GM06990 (cell line): ENCODE data around the gene WEE1.

Source experiments
- DNase-seq: peaks from one replicate; pipeline ENCODE4 v3.0.0-alpha.2; 2011; ENCODE audit not compliant: insufficient read length; ENCODE audit errors: extremely low read depth
- H3K27me3 ChIP-seq: replicated peaks from 2 replicates; pipeline ENCODE4 v1.6.0; 2011; ENCODE audit warnings: low read length; ENCODE audit not compliant: control insufficient read depth, insufficient read depth
- H3K36me3 ChIP-seq: 2 replicates; pipeline ENCODE4 v1.5.1; 2011; ENCODE audit warnings: low read length; ENCODE audit not compliant: control insufficient read depth, insufficient read depth
- H3K4me3 ChIP-seq: replicated peaks from 2 replicates; pipeline ENCODE4 v1.5.1; 2011; ENCODE audit warnings: low read depth, mild to moderate bottlenecking, control low read depth, low read length
- CTCF ChIP-seq: IDR thresholded peaks from 2 replicates; pipeline ENCODE4 v1.5.1; 2011; ENCODE audit warnings: low read length, control low read depth, mild to moderate bottlenecking, inconsistent platforms; ENCODE audit not compliant: insufficient read depth, poor library complexity, severe bottlenecking

The WEE1 gene

GRCh38 chr11:9571763-9572115 is 1.7 kb upstream of the WEE1 start:
- H3K27me3 ChIP-seq = no peaks in the 10 kb centered on the region
- no peak overlapping the region for H3K4me3 ChIP-seq
- H3K36me3 ChIP-seq = no peaks in the 10 kb centered on the region
- no peak for TF ChIP-seq CTCF
- no peak for DNase-seq

- DNase-seq = no peak
- Histone ChIP-seq H3K36me3 (no peaks in the 10 kb centered on the region), H3K27me3 (no peaks in the 10 kb centered on the region), H3K4me3 (peak overlapping the region; percentile 87)
- TF ChIP-seq CTCF = no peak
These were observed 528 bp downstream of the WEE1 start for GRCh38 chr11:9573775-9574621.

GRCh38 chr11:9574622-9575259 is 1.3 kb downstream of the WEE1 start:
- no peak for TF ChIP-seq CTCF
- DNase-seq = peak; percentile 45
- Histone ChIP-seq H3K36me3 (no peaks in the 10 kb centered on the region), H3K27me3 (no peaks in the 10 kb centered on the region), H3K4me3 (peak overlapping the region; percentile 87)

GRCh38 chr11:9575260-9576240 is 2.1 kb downstream of the WEE1 start:
- peak overlapping the region; percentile 87 for H3K4me3 ChIP-seq
- H3K36me3 ChIP-seq = no peaks in the 10 kb centered on the region
- no peak for TF ChIP-seq CTCF
- H3K27me3 ChIP-seq = no peaks in the 10 kb centered on the region
- DNase-seq = no peak

GRCh38 chr11:9576701-9577381 is 3.4 kb downstream of the WEE1 start:
- no peak for TF ChIP-seq CTCF
- no peak for DNase-seq
- Histone ChIP-seq H3K36me3 (peaks cover 1% of the 10 kb centered on the region; the same call in 1 of the 2 replicates), H3K4me3 (peak overlapping the region; percentile 87), H3K27me3 (no peaks in the 10 kb centered on the region)
